ENCODE results near the gene SUPT4H1. TPM values are rescaled to one million over a fixed set of nuclear protein-coding genes. Genes with fewer than 3 reads are reported as not detected.

SUPT4H1 gene
- total and polyA plus RNA-seq, 3 donors from 2014 or later: 59.3 to 98.5 (median 64.4) TPM

GRCh38 chr17:58365980-58366595, 14.1 kb upstream of the SUPT4H1 start:
- Histone ChIP-seq H3K4me1 (peaks cover 16% of the 10 kb centered on the region), H3K27me3 (no peaks in the 10 kb centered on the region), H3K9me3 (no peaks in the 10 kb centered on the region), H3K4me3 (no peak overlapping the region), H3K27ac (peak overlapping the region in 1 of 2 donors; percentile 24), H3K36me3 (ENCODE audit: low read depth, missing control alignments) (no peaks in the 10 kb centered on the region)
- DNase-seq: no peak
- no peak for TF ChIP-seq POLR2A (IDR thresholded peaks at IDR 0.05)
- no peak for TF ChIP-seq CTCF (IDR thresholded peaks at IDR 0.05)
- WGBS, 2 donors: 66 to 68% methylated on average over 5 of the region's 5 CpGs
- intact Hi-C loops (cut with DNase I; ENCODE audit: low total_unique reads): no loop called here

- TF ChIP-seq POLR2A (IDR thresholded peaks at IDR 0.05) (no peak), CTCF (IDR thresholded peaks at IDR 0.05) (no peak)
- H3K4me3 ChIP-seq: no peak overlapping the region
- H3K36me3 ChIP-seq (ENCODE audit: low read depth, missing control alignments): no peaks in the 10 kb centered on the region
- peak overlapping the region in 1 of 2 donors; percentile 29 for H3K27ac ChIP-seq
- no peaks in the 10 kb centered on the region for H3K27me3 ChIP-seq
- intact Hi-C loops (cut with DNase I; ENCODE audit: low total_unique reads): no loop called here
- no peak for DNase-seq
- H3K9me3 ChIP-seq: no peaks in the 10 kb centered on the region
- peaks cover 16% of the 10 kb centered on the region for H3K4me1 ChIP-seq
Measured at GRCh38 chr17:58365185-58365979, 13.4 kb upstream of the SUPT4H1 start.

DNA sequence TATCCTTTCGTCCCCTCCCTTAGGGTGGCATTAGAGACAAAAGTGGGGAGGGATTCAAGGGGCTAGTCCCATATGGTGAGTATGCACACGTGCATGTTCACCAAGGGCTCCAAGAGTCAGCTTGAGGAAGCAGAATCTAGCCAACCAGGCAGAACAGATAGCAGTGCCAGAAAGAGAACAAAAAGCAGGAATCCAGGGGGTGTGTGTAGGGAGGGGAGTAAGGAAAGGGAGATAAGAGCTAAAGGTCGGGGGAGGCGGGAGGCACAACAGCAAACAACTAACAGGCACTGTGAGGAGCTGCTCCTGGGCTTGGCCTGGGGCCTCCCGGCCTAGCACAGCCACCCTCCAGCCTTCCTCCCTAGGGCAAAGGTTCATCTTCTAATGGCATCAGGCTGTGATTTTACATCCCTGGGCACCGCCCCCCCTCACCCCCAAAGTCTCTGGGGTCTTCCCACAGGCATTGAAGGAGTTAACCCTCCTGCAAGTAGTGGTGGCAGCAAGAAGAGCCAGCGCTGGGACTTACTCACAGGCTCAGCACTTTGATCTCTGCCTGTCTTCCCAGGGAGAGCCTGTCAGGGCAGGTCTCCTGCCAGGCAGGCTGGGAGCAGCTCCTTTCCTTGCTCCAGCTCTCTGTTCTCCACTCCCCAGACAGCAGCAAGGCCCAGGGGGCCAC, 12.4 kb upstream of the SUPT4H1 start:
- Histone ChIP-seq H3K4me3 (no peak overlapping the region), H3K36me3 (ENCODE audit: low read depth, missing control alignments) (no peaks in the 10 kb centered on the region), H3K27ac (peak overlapping the region in 1 of 2 donors; percentile 28), H3K9me3 (no peaks in the 10 kb centered on the region), H3K27me3 (no peaks in the 10 kb centered on the region), H3K4me1 (peaks cover 16% of the 10 kb centered on the region)
- TF ChIP-seq POLR2A (IDR thresholded peaks at IDR 0.05): no peak
- no peak for TF ChIP-seq CTCF (IDR thresholded peaks at IDR 0.05)
- intact Hi-C loops (cut with DNase I; ENCODE audit: low total_unique reads): no loop called here
- 42 to 53% methylated on average over 7 of the region's 7 CpGs for WGBS, 2 donors
- DNase-seq: peak; percentile 87

DNA sequence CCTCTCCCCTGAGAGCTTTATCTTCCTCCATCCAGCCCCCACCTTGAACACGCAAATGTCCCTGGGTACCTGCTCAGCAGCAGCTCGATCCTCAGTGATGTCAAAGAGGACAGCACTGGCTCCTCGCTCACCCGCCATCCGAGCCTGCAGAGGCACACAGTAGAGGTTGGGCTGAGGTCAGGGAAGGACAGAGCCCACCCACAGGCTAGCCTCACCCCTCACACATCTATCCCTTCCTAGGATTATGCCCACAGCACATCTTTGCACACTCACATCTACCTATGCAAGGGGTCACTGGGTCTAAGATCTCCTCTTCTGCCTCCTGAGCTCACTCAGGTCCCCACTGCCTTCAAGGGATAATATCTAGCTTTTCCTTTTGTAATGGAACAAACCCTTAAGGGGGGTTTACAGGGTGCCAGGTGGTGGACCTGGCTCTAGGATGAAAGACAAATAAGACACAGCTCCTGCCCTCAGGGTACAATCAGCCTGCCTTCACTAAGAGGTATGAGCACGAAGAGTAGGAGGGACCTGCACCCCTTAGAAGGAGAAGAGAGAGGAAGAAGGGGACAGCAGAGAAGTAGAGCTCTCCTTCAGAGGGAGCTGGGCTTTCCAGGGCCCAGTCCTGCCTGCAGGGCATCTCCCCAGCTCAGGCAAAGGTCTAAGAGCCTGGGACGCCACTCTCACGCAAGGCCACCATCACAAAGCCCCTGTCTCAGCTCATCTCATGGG, 11.6 kb upstream of the SUPT4H1 start:
- Histone ChIP-seq H3K4me1 (peaks cover 16% of the 10 kb centered on the region), H3K36me3 (ENCODE audit: low read depth, missing control alignments) (no peaks in the 10 kb centered on the region), H3K27ac (no peak overlapping the region), H3K27me3 (no peaks in the 10 kb centered on the region), H3K4me3 (no peak overlapping the region), H3K9me3 (no peaks in the 10 kb centered on the region)
- 73 to 84% methylated on average over 8 of the region's 8 CpGs for WGBS, 2 donors
- no peak for DNase-seq
- intact Hi-C loops (cut with DNase I; ENCODE audit: low total_unique reads): no loop called here
- TF ChIP-seq POLR2A (IDR thresholded peaks at IDR 0.05) (no peak), CTCF (IDR thresholded peaks at IDR 0.05) (no peak)

Measured in testis (tissue), 3 donors.